Lung (tissue), 12 donors: ENCODE measurements around the gene GCC2. TPM values are rescaled to one million over a fixed set of nuclear protein-coding genes. Genes with fewer than 3 reads are reported as not detected.
A peak's percentile ranks its signal among the peaks of the same experiment; 100 is the strongest.

Experiments
- ATAC-seq: fragments of 200-7000 bp; cut with Tn5 transposase; one replicate; pipeline ENCODE4 v1.9.1; 2020; ENCODE audit warnings: moderate number of reproducible peaks; ENCODE audit not compliant: insufficient read depth, low FRiP score
- DNase-seq, 3 donors: peaks; one replicate each; pipeline ENCODE4 v3.0.0-alpha.2; 2013 to 2017
- H3K27ac ChIP-seq, 2 donors: one replicate each; pipeline ENCODE4 v1.5.1; 2013; ENCODE audit warnings: mild to moderate bottlenecking in 2 of 2, moderate library complexity in 2 of 2, control low read depth in 1 of 2, inconsistent platforms in 1 of 2, low read depth in 1 of 2, low read length in 1 of 2
- H3K27me3 ChIP-seq, 3 donors: one replicate each; pipeline ENCODE4 v1.5.1; 2013; ENCODE audit warnings: low read length in 2 of 3; ENCODE audit not compliant: control insufficient read depth in 3 of 3, insufficient read depth in 3 of 3
- H3K36me3 ChIP-seq, 4 donors: one replicate each; pipeline ENCODE4 v1.5.1; 2013; ENCODE audit warnings: low read length in 4 of 4, mild to moderate bottlenecking in 1 of 4, moderate library complexity in 1 of 4; ENCODE audit not compliant: control insufficient read depth in 4 of 4, insufficient read depth in 4 of 4
- H3K4me1 ChIP-seq, 5 donors: one replicate each; pipeline ENCODE4 v1.5.1; 2013; ENCODE audit warnings: low read length in 5 of 5, mild to moderate bottlenecking in 2 of 5, moderate library complexity in 1 of 5; ENCODE audit not compliant: control insufficient read depth in 5 of 5, insufficient read depth in 5 of 5
- H3K4me3 ChIP-seq: one replicate; pipeline ENCODE4 v1.5.1; 2013; ENCODE audit warnings: mild to moderate bottlenecking, control low read depth, moderate library complexity
- H3K9ac ChIP-seq, 2 donors: one replicate each; pipeline ENCODE4 v1.5.1; 2013; ENCODE audit warnings: low read length in 2 of 2, control low read depth in 1 of 2; ENCODE audit not compliant: insufficient read depth in 1 of 2
- H3K9me3 ChIP-seq, 4 donors: one replicate each; pipeline ENCODE4 v1.5.1; 2013; ENCODE audit warnings: low read length in 3 of 4, mild to moderate bottlenecking in 1 of 4, moderate library complexity in 1 of 4; ENCODE audit not compliant: control insufficient read depth in 4 of 4, insufficient read depth in 3 of 4
- WGBS, 2 donors: extraction: QIAGEN DNeasy Blood & Tissue Kit; methylation state at CpG; one replicate each; pipeline ENCODE4 v1.1.7; 2013; 5-methylcytosine and 5-hydroxymethylcytosine counted together
- polyA plus RNA-seq, 2 donors: library from polyadenylated mRNA; stranded (reverse); fragments of 200-250 nt; gene quantifications; one replicate each; pipeline ENCODE4 v1.2.1, GENCODE V29; 2013
- total RNA-seq, 2 donors: library from RNA; depleted of rRNA in 1 of 2; stranded (reverse); fragments of >200 nt in 1 of 2; gene quantifications; one replicate each; pipeline ENCODE4 v1.2.1, GENCODE V29; 2014 to 2021
- TF ChIP-seq, protein P1 (sequence below): IDR thresholded peaks from 2 replicates; pipeline ENCODE4 v1.5.1; 2012; ENCODE audit warnings: mild to moderate bottlenecking; ENCODE audit errors: control extremely low read depth, extremely low read depth
- donor health status: control.
- donor health status: control.
- donor health status: Bipolar disorder and iron deficiency.
- donor health status: healthy.
- donor health status: DM: yes; HTN: yes; CAD: no.

The GCC2 gene
- total and polyA plus RNA-seq, 4 donors, result 10.4 to 111 (median 23.0) TPM

DNA sequence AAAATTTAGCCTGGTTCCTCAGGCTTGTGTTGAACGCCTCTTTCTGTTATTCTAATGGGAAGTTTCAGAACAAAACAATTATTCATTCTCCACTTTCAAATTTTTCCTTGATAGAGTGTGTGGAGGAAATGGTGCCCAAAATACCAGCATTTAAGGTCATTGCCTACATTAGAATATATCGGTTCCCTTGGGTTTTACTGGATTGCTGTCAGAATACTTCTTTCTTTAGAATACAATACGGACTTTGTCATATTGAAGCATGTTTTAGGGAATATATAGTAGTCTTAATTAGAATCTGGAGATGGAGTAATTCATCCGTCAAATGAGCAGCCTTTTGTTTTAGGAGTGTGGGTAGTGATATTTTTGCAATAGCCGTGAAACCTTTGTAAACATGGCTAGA, 98.6 kb downstream of the GCC2 start:
- WGBS, 2 donors, result 87 to 91% methylated on average over 5 of the region's 5 CpGs
- no peak overlapping the region for H3K9ac ChIP-seq
- TF ChIP-seq, protein P1, sequence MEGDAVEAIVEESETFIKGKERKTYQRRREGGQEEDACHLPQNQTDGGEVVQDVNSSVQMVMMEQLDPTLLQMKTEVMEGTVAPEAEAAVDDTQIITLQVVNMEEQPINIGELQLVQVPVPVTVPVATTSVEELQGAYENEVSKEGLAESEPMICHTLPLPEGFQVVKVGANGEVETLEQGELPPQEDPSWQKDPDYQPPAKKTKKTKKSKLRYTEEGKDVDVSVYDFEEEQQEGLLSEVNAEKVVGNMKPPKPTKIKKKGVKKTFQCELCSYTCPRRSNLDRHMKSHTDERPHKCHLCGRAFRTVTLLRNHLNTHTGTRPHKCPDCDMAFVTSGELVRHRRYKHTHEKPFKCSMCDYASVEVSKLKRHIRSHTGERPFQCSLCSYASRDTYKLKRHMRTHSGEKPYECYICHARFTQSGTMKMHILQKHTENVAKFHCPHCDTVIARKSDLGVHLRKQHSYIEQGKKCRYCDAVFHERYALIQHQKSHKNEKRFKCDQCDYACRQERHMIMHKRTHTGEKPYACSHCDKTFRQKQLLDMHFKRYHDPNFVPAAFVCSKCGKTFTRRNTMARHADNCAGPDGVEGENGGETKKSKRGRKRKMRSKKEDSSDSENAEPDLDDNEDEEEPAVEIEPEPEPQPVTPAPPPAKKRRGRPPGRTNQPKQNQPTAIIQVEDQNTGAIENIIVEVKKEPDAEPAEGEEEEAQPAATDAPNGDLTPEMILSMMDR, result no peak
- no peak overlapping the region for H3K4me3 ChIP-seq
- no peaks in the 10 kb centered on the region for H3K9me3 ChIP-seq
- no peaks in the 10 kb centered on the region for H3K36me3 ChIP-seq
- H3K27me3 ChIP-seq, result no peaks in the 10 kb centered on the region
- no peak for DNase-seq
- no peak for ATAC-seq
- H3K27ac ChIP-seq, result no peak overlapping the region
- peaks cover 1 to 16% (median 4%) of the 10 kb centered on the region in 5 donors for H3K4me1 ChIP-seq

DNA sequence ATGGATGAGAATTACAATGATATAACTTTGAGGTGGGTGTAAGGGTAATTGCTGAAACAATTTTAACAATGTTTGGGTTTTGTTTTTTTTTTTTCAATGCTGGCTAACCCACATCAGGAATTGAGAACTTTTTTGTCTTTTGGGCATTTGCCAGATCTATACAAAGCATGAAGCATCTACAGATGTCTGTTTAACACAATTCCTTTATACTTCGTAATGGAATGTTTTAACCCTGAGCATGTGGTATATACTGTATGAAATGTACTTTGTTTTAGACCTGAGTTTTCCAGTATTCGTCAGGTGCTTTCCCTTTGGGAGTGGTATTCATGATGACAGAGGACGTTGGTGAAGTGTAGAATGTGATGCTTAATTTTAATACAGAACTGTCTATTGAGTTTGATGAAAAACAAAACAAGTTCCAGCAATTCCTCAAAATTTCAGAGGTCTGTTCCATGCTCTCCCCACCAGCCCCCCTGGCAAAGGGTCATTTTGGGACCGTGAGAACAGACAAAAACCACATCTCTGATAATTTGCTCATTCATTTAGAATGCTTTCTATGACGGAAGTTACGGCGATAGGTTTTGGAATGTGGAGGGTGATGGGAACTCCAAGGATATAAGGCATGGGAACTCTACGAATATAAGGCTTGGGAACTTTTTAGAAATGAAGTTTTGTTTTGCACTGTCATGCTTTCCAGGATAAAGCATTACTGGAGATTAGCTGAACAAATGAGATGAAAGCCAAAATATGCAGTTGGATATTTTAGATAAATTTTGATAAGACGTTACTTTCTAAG, 99.4 kb downstream of the GCC2 start:
- TF ChIP-seq, protein P1, result no peak
- WGBS, 2 donors, result 77% methylated on average over 9 of the region's 9 CpGs
- no peaks in the 10 kb centered on the region for H3K9me3 ChIP-seq
- DNase-seq, result peak in 2 of 3 donors; percentile 51 to 62
- no peaks in the 10 kb centered on the region for H3K27me3 ChIP-seq
- no peaks in the 10 kb centered on the region for H3K36me3 ChIP-seq
- H3K4me3 ChIP-seq, result no peak overlapping the region
- no peak overlapping the region for H3K9ac ChIP-seq
- H3K27ac ChIP-seq, result no peak overlapping the region
- ATAC-seq, result no peak
- peaks cover 4 to 24% (median 11%) of the 10 kb centered on the region in 5 donors for H3K4me1 ChIP-seq

DNA sequence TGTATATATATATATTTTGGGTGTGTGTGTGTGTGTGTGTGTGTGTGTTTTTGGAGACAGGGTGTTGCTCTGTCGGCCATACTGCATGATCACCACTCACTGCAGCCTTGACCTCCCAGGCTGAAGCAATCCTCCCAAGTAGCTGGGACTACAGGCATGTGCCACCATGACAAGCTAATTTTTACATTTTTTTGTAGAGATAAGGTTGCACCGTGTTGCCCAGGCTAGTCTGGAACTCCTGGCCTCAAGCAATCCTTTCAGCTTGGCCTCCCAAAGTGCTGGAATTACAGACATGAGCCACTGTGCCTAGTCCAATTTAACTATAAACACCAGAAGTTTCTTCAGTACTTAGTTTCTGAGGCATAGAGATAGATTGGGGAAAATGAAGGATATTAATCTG, 103.6 kb downstream of the GCC2 start:
- ATAC-seq (no peak), DNase-seq (no peak)
- Histone ChIP-seq H3K9ac (peak overlapping the region in 1 of 2 donors; percentile 59), H3K4me3 (no peak overlapping the region), H3K27ac (no peak overlapping the region), H3K9me3 (no peaks in the 10 kb centered on the region), H3K36me3 (peaks cover 0 to 2% (median 0%) of the 10 kb centered on the region in 4 donors), H3K4me1 (peaks cover 9 to 37% (median 25%) of the 10 kb centered on the region in 5 donors), H3K27me3 (no peaks in the 10 kb centered on the region)
- WGBS, 2 donors, result 83 to 94% methylated on average over 2 of the region's 2 CpGs
- TF ChIP-seq, protein P1, result no peak
